PC-3 (cell line): ENCODE data around the gene MYL5. TPM values are rescaled to one million over a fixed set of nuclear protein-coding genes. Genes with fewer than 3 reads are reported as not detected.

Experiments
- ATAC-seq: fragments of 200-7000 bp; cut with Tn5 transposase; 2 replicates; pipeline ENCODE4 v1.9.1; 2020; ENCODE audit warnings: mild to moderate bottlenecking, moderate library complexity
- BruUV-seq: library from RNA; stranded (reverse); fragments of 400-500 nt; replicated peaks from 2 replicates; lab custom pipeline; 2021; lab: Mats Ljungman, UMichigan
- CTCF ChIA-PET: fragments of 300-600 bp; sonication (Branson Sonifier 250); formaldehyde crosslinking; loops from one replicate; lab custom pipeline; 2022; ENCODE audit warnings: antibody characterized with exemption; lab: Charles Lee
- POLR2A ChIA-PET: fragments of 300-600 bp; sonication (Branson Sonifier 250); formaldehyde crosslinking; loops from one replicate; lab custom pipeline; 2022; ENCODE audit warnings: antibody characterized with exemption; ENCODE audit not compliant: unreplicated experiment; lab: Charles Lee
- DNase-seq: peaks from one replicate; pipeline ENCODE4 v3.0.0-alpha.2; 2015
- H2AFZ ChIP-seq: fragments of 300-600 bp; sonication (generic); 2 replicates; pipeline ENCODE4 v1.6.0; 2016; ENCODE audit warnings: antibody characterized with exemption, low read length
- H3F3A ChIP-seq: fragments of 300-600 bp; sonication (generic); one replicate; pipeline ENCODE4 v1.6.0; 2017; ENCODE audit warnings: antibody characterized with exemption, low read length, control low read depth, mild to moderate bottlenecking; ENCODE audit not compliant: unreplicated experiment
- H3K27ac ChIP-seq: fragments of 300-600 bp; sonication (generic); 2 replicates; pipeline ENCODE4 v1.5.1; 2016; ENCODE audit warnings: mild to moderate bottlenecking, low read length
- H3K27me3 ChIP-seq: fragments of 300-600 bp; sonication (generic); 2 replicates; pipeline ENCODE4 v1.6.1; 2016; ENCODE audit warnings: low read length, mixed read lengths
- H3K36me3 ChIP-seq: fragments of 300-600 bp; sonication (generic); 2 replicates; pipeline ENCODE4 v1.6.1; 2016; ENCODE audit warnings: low read depth, mixed run types, low read length, mixed read lengths
- H3K4me1 ChIP-seq: fragments of 300-600 bp; sonication (generic); 2 replicates; pipeline ENCODE4 v1.5.1; 2016; ENCODE audit warnings: low read length; ENCODE audit not compliant: insufficient read depth
- H3K4me2 ChIP-seq: fragments of 300-600 bp; sonication (generic); 2 replicates; pipeline ENCODE4 v1.6.0; 2016; ENCODE audit warnings: low read length
- H3K4me3 ChIP-seq: fragments of 300-600 bp; sonication (generic); 2 replicates; pipeline ENCODE4 v1.5.1; 2016; ENCODE audit warnings: mild to moderate bottlenecking, low read length, mixed read lengths
- H3K79me2 ChIP-seq: fragments of 300-600 bp; sonication (generic); 2 replicates; pipeline ENCODE4 v1.6.1; 2017; ENCODE audit warnings: low read length, mixed read lengths
- H3K9ac ChIP-seq: fragments of 300-600 bp; sonication (generic); 2 replicates; pipeline ENCODE4 v1.6.0; 2016; ENCODE audit warnings: mild to moderate bottlenecking, low read length
- H3K9me2 ChIP-seq: fragments of 300-600 bp; sonication (generic); replicated peaks from 2 replicates; pipeline ENCODE4 v1.6.1; 2016; ENCODE audit warnings: mixed run types, low read length, mixed read lengths
- H3K9me3 ChIP-seq: fragments of 300-600 bp; sonication (generic); 2 replicates; pipeline ENCODE4 v1.6.1; 2016; ENCODE audit warnings: low read length, mixed read lengths
- H4K20me1 ChIP-seq: fragments of 300-600 bp; sonication (generic); 2 replicates; pipeline ENCODE4 v1.6.1; 2016; ENCODE audit warnings: low read length, mixed read lengths
- EZH2 ChIP-seq: fragments of 300-600 bp; sonication (generic); IDR thresholded peaks from one replicate; pipeline ENCODE4 v1.6.1; 2017; ENCODE audit warnings: antibody characterized with exemption, mild to moderate bottlenecking, low read length; ENCODE audit not compliant: unreplicated experiment
- EZH2phosphoT487 ChIP-seq: fragments of 300-600 bp; sonication (generic); IDR thresholded peaks from 2 replicates; pipeline ENCODE4 v1.6.1; 2018; ENCODE audit warnings: mild to moderate bottlenecking, antibody characterized with exemption, low read length, borderline replicate concordance
- intact Hi-C: fragments of 100-400 bp; cut with micrococcal nuclease; formaldehyde crosslinking; loops from 2 replicates; pipeline ENCODE4 v1.9.0; 2023
- total RNA-seq: library from RNA; depleted of rRNA; stranded (reverse); fragments of >200 nt; gene quantifications from 2 replicates; pipeline ENCODE4 v1.2.3, GENCODE V29; 2014
- TF ChIP-seq, protein P1 (sequence below): fragments of 300-600 bp; sonication (generic); conservative IDR thresholded peaks from 2 replicates; pipeline ENCODE4 v1.5.1; 2017; ENCODE audit warnings: antibody characterized with exemption, low read depth, mild to moderate bottlenecking, low read length

Gene MYL5
- total RNA-seq, 1 experiment from 2014 or later = 15.2 TPM

DNA sequence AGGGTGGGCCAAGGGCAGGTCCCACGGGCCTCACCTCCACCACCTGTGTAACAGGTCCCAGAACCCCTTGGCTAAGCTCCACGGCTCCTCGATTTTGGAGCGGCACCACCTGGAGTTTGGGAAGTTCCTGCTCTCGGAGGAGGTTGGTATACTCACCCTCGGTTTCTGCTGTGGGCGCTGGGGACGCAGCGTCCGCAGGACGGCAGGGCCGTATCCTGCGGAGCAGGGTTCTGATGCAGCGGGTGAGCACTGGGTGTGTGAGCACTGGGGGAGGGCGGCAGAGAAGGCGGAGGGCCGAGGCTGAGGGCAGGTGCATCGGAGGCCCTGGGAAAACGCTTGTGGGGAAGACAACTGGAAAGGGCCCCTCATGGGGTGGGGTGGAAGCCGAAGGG lies 11.3 kb upstream of the MYL5 start:
- no peaks in the 10 kb centered on the region for H3K9me2 ChIP-seq
- H3K4me2 ChIP-seq = no peak overlapping the region
- H3K4me3 ChIP-seq = no peak overlapping the region
- no peaks in the 10 kb centered on the region for H3K9me3 ChIP-seq
- no peaks in the 10 kb centered on the region for H3K79me2 ChIP-seq
- no peak overlapping the region for H2AFZ ChIP-seq
- H3K27me3 ChIP-seq = no peaks in the 10 kb centered on the region
- ChIA-PET CTCF (no interaction called here), POLR2A (no interaction called here)
- H3K4me1 ChIP-seq = no peaks in the 10 kb centered on the region
- no peaks in the 10 kb centered on the region for H4K20me1 ChIP-seq
- intact Hi-C loops = no loop called here
- DNase-seq = no peak
- BruUV-seq = no TSS peak
- H3K9ac ChIP-seq = no peak overlapping the region
- no peak for ATAC-seq
- TF ChIP-seq EZH2phosphoT487 (no peak), EZH2 (no peak)
- TF ChIP-seq, protein P1, sequence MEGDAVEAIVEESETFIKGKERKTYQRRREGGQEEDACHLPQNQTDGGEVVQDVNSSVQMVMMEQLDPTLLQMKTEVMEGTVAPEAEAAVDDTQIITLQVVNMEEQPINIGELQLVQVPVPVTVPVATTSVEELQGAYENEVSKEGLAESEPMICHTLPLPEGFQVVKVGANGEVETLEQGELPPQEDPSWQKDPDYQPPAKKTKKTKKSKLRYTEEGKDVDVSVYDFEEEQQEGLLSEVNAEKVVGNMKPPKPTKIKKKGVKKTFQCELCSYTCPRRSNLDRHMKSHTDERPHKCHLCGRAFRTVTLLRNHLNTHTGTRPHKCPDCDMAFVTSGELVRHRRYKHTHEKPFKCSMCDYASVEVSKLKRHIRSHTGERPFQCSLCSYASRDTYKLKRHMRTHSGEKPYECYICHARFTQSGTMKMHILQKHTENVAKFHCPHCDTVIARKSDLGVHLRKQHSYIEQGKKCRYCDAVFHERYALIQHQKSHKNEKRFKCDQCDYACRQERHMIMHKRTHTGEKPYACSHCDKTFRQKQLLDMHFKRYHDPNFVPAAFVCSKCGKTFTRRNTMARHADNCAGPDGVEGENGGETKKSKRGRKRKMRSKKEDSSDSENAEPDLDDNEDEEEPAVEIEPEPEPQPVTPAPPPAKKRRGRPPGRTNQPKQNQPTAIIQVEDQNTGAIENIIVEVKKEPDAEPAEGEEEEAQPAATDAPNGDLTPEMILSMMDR = no peak
- no peaks in the 10 kb centered on the region for H3K36me3 ChIP-seq
- H3F3A ChIP-seq = no peaks in the 10 kb centered on the region
- no peak overlapping the region for H3K27ac ChIP-seq

DNA sequence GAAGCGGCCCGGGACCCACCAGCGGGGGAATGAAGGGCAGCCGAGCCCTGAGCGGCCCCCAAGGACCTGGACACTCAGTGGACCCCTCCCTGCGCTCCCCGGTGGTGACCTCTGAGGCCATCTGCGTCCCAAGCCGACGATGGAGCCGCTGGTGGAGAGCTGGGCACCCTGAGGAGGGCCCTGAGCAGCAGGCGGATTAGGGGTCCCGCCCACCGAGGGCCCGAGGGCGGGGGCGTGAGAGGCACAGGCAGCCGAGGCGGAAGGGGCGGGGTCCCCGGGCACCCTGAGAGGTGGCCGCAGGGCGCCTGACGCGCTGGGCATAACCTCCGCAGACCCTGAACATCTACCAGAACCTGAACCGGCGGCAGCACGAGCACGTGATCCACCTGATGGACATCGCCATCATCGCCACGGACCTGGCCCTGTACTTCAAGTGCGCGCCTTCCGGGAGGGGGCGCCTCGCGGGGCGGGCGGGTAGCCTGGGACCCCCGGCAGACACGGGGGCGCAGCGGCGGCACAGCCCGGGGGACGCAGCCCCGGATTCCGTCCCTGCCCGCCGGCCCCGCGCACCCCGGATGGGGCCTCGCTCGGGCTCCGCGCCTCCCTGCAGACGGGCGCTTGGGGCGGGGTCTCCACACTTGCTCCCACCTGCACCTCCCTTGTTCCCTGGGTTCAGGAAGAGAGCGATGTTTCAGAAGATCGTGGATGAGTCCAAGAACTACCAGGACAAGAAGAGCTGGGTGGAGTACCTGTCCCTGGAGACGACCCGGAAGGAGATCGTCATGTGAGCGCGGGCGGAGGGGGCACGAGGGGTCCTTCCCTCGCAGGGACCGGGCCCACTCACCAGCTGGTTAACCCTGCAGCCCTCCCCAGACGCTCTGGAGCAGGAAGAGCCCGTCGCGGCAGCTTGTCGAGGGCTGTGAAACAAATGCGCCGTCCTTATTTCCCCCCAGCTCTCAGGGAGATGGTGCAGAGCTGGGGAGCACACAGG lies 10.6 kb upstream of the MYL5 start:
- no peak overlapping the region for H3K4me3 ChIP-seq
- POLR2A ChIA-PET = no interaction called here

More for the DNA sequence above, 10.6 kb upstream of the MYL5 start:
- Histone ChIP-seq H3K36me3 (no peaks in the 10 kb centered on the region), H3K79me2 (no peaks in the 10 kb centered on the region), H3K9me3 (no peaks in the 10 kb centered on the region), H3K4me1 (no peaks in the 10 kb centered on the region), H3K9me2 (no peaks in the 10 kb centered on the region), H3K27ac (no peak overlapping the region), H3K4me2 (no peak overlapping the region), H3F3A (no peaks in the 10 kb centered on the region), H3K9ac (no peak overlapping the region), H2AFZ (no peak overlapping the region), H4K20me1 (no peaks in the 10 kb centered on the region), H3K27me3 (no peaks in the 10 kb centered on the region)
- DNase-seq (no peak), ATAC-seq (no peak)
- no TSS peak for BruUV-seq
- TF ChIP-seq EZH2 = no peak
- TF ChIP-seq, protein P1 = no peak
- TF ChIP-seq EZH2phosphoT487 = no peak
- intact Hi-C loops = no loop called here
- CTCF ChIA-PET = no interaction called here
